ENCODE measurements around the gene DPH1. TPM values are rescaled to one million over a fixed set of nuclear protein-coding genes. Genes with fewer than 3 reads are reported as not detected.

DPH1 gene
- total RNA-seq, 1 donor from 2014 or later = 63.4 TPM

- no peak for DNase-seq
- no peak overlapping the region for H3K27ac Mint-ChIP-seq
- ATAC-seq (ENCODE audit: low read depth) = no peak
- H3K9me3 Mint-ChIP-seq = no peaks in the 10 kb centered on the region
- H3K4me1 Mint-ChIP-seq = peaks cover 14% of the 10 kb centered on the region
- H3K4me3 Mint-ChIP-seq = no peak overlapping the region
- ChIA-PET POLR2A (interaction anchor here (0.6 to 24.5 kb wide), 2 partner anchors 12 to 258 kb away, joined by 4 to 449 read pairs; no protein-coding TSS in a partner anchor), CTCF (no interaction called here)
- intact Hi-C loops (cut with micrococcal nuclease) = no loop called here
- H3K36me3 Mint-ChIP-seq (ENCODE audit: low read depth) = peaks cover 63% of the 10 kb centered on the region
- no peaks in the 10 kb centered on the region for H3K27me3 Mint-ChIP-seq
- TF ChIP-seq, protein P1, sequence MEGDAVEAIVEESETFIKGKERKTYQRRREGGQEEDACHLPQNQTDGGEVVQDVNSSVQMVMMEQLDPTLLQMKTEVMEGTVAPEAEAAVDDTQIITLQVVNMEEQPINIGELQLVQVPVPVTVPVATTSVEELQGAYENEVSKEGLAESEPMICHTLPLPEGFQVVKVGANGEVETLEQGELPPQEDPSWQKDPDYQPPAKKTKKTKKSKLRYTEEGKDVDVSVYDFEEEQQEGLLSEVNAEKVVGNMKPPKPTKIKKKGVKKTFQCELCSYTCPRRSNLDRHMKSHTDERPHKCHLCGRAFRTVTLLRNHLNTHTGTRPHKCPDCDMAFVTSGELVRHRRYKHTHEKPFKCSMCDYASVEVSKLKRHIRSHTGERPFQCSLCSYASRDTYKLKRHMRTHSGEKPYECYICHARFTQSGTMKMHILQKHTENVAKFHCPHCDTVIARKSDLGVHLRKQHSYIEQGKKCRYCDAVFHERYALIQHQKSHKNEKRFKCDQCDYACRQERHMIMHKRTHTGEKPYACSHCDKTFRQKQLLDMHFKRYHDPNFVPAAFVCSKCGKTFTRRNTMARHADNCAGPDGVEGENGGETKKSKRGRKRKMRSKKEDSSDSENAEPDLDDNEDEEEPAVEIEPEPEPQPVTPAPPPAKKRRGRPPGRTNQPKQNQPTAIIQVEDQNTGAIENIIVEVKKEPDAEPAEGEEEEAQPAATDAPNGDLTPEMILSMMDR (IDR thresholded peaks at IDR 0.05) = no peak
Observed at GRCh38 chr17:2076087-2076984, 46.4 kb downstream of the DPH1 start.

DNA sequence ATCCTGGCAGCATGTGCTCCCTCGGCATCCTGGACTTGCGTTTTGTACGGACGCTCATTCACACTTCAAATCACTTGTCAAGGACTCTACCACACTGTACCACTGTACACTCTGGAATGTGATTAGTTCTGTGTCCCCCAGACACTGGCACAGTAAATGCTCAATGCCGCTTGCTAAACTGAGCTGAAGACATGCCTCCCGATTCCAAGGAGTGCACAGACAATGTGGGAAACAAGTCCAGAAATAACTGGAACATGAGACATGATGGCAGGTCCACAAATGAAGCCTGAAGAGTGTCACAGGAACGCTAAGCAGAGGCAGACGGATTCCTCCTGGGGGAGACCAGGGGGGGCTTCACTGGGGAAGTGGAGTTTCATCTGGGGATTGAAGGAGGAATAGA is 47.1 kb downstream of the DPH1 start:
- no peak for ATAC-seq (ENCODE audit: low read depth)
- ChIA-PET CTCF (no interaction called here), POLR2A (interaction anchor here (0.6 to 24.5 kb wide), 2 partner anchors 11 to 259 kb away, joined by 4 to 449 read pairs; no protein-coding TSS in a partner anchor)
- Mint-ChIP-seq H3K27ac (no peak overlapping the region), H3K36me3 (ENCODE audit: low read depth) (peaks cover 65% of the 10 kb centered on the region), H3K4me1 (peaks cover 11% of the 10 kb centered on the region), H3K27me3 (no peaks in the 10 kb centered on the region), H3K4me3 (no peak overlapping the region), H3K9me3 (no peaks in the 10 kb centered on the region)
- TF ChIP-seq, protein P1 (IDR thresholded peaks at IDR 0.05) = no peak
- intact Hi-C loops (cut with micrococcal nuclease) = no loop called here
- DNase-seq = no peak

DNA sequence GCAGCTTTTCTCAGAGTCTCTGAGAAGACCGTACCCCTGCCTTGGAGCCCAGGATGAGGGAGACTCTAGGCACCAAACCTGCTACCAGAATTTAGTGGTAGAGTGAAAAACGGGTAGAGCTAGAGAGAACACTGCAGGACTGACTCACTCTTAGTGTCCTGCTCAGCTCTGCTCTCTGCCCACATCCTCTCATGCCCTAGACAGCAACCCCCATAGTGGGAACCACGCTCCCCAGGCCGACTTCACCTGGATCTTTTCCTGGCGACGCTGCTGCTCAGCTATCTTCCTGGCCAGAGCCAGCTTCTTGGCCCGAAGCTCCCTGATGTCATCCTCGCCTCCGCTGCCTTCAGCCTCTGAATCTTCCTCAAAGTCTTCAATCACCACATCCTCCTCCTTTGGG is 51.6 kb downstream of the DPH1 start:
- Mint-ChIP-seq H3K27me3 (no peaks in the 10 kb centered on the region), H3K9me3 (no peaks in the 10 kb centered on the region), H3K4me3 (no peak overlapping the region), H3K4me1 (peaks cover 27% of the 10 kb centered on the region), H3K27ac (no peak overlapping the region), H3K36me3 (ENCODE audit: low read depth) (peaks cover 60% of the 10 kb centered on the region)
- ATAC-seq (ENCODE audit: low read depth) = no peak
- intact Hi-C loops (cut with micrococcal nuclease) = no loop called here
- ChIA-PET CTCF (interaction anchor here (2.0 kb wide), 1 partner anchor 27 kb away, joined by 7 read pairs; the partner anchor contains the start of gene HIC1), POLR2A (interaction anchor here (16.3 kb wide), 1 partner anchor 15 kb away, joined by 449 read pairs; the partner anchor contains the start of gene HIC1)
- DNase-seq = no peak
- TF ChIP-seq, protein P1 (IDR thresholded peaks at IDR 0.05) = no peak

DNA sequence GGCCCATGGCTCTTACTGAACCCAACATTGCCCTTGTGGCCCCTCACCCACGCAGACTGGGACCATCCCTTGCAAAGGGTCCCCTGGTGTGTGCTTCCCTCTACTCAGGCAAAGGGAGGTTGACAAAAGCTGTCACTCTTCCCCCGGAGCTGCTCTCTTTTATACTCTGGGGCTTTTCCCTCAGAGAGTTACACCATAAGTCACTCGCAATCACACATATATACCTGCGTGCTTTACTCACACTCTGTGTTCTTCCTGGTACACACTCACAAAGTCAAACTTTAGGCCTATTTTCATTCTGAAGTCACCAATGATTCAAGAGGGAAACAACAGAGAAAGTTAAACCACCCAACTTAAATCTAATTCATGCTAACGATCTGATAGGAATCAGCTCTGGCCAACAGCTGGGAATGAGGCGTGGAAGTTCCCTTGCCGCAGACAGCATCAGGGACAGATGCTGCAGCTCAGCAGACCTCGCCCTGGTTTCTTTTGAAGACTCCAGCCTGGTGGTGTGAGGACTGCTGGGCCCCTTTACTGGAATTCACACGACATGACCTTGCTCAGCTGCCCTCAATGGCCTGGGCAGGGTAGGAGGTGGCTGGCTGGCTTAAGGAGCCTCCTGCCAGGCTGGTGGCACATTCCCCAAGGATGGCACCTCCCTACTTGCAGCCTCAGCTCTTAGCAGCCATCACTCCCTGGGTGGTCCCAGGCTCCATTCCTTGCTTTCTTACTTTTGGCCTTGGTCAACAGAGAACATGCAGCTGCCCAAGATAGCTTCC is 52.2 kb downstream of the DPH1 start:
- H3K4me1 Mint-ChIP-seq = peaks cover 34% of the 10 kb centered on the region
- POLR2A ChIA-PET = interaction anchor here (16.3 kb wide), 1 partner anchor 16 kb away, joined by 449 read pairs; the partner anchor contains the start of gene HIC1
- TF ChIP-seq, protein P1 (IDR thresholded peaks at IDR 0.05) = no peak
- intact Hi-C loops (cut with micrococcal nuclease) = no loop called here
- no peak overlapping the region for H3K4me3 Mint-ChIP-seq
- ATAC-seq (ENCODE audit: low read depth) = no peak
- no peaks in the 10 kb centered on the region for H3K27me3 Mint-ChIP-seq
- no peak overlapping the region for H3K27ac Mint-ChIP-seq
- H3K36me3 Mint-ChIP-seq (ENCODE audit: low read depth) = peaks cover 53% of the 10 kb centered on the region
- CTCF ChIA-PET = interaction anchor here (0.8 to 2.0 kb wide), 2 partner anchors 24 to 28 kb away, joined by 5 to 7 read pairs; partner anchors contain the start of gene HIC1
- DNase-seq = no peak
- no peaks in the 10 kb centered on the region for H3K9me3 Mint-ChIP-seq
